ENCODE measurements around the gene SCN11A. TPM values are rescaled to one million over a fixed set of nuclear protein-coding genes. Genes with fewer than 3 reads are reported as not detected.

Gene SCN11A
- under 1 TPM in 1 of 2 experiments, not detected in 1; 0.03 TPM for total RNA-seq

DNA sequence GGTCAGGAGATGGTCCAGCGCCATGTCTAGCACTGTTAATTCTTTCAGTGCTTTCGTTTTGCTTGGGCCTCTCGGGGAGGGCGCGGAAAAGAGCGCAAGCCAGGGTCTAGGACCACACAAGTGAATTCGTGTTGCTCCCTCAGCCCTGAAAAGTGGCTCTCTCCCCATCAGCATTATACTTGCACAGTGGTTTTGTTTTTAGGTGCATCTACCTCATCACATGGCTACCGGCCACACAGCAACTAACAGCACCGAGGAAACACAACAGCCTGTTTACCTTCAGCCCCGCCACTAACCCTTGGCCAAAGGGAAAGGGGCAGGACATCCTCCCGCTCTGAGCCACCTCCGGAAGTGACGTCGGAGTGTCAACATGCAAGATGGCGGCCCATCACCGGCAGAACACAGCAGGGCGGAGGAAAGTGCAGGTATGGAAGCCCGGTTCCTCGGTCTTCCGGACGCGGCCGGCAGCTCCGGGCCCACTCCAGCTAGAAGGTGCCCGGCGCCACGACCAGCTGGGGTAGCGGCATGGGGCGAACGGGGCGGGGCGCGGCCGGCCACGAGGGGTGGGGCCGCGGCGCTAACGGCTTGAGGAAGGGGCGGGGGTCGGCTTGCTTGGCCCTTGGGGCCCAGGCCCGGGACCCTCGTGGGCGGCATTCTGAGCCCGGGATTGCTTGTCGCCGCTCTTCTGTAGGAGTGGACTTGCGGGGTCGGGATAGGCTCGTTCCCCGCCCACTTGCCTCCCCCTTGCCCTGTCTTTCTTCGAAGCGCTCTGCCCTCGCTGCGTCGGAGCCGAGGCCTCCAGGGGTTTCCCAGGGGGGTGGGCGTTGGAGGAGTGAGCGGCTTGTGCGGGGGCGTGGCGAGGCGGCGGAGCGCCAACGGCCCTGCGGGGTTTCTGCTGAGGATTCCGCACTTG is at the start of gene SCN11A, which contains the start of gene WDR48:
Gene SCN11A, minus strand, starts transcription at position 296 of the 913 bp plus-strand sequence. CDS start 101,582 bp downstream, outside the sequence.
Gene WDR48, plus strand, starts transcription at position 368 of the 913 bp plus-strand sequence. Its CDS starts 10 bp downstream, at position 378.

Other genes with a start within 250 kb of the SCN11A start
- not detected for gene SCN10A, start 235.7 kb downstream of the SCN11A start, total RNA-seq
- gene WDR48, start 72 bp upstream of the SCN11A start, total RNA-seq: 10 to 100 TPM; 37.0 to 37.5 TPM
- gene GORASP1, start 55.7 kb upstream of the SCN11A start, total RNA-seq: 10 to 100 TPM; 34.8 to 37.1 TPM
- 1 to 10 TPM; 2.2 to 2.7 TPM for gene TTC21A, start 55.7 kb upstream of the SCN11A start, total RNA-seq
- gene CSRNP1, start 101.6 kb upstream of the SCN11A start, total RNA-seq: 10 to 100 TPM; 19.9 to 21.5 TPM
- gene XIRP1, start 140.7 kb upstream of the SCN11A start, total RNA-seq: not detected
- gene CX3CR1, start 228.1 kb upstream of the SCN11A start, total RNA-seq: under 1 TPM; 0.83 to 0.89 TPM